B cell (primary cell): Measurements from ENCODE around the gene PXN. TPM values are rescaled to one million over a fixed set of nuclear protein-coding genes. Genes with fewer than 3 reads are reported as not detected.

Source experiments
- ATAC-seq: fragments of 200-7000 bp; cut with Tn5 transposase; one replicate; pipeline ENCODE4 v1.10.0; 2021; ENCODE audit warnings: low read depth, mild to moderate bottlenecking, moderate number of reproducible peaks, moderate library complexity
- CTCF ChIA-PET: fragments of 350-600 bp; sonication (Branson Sonifier 250); formaldehyde crosslinking; loops from one replicate; lab custom pipeline; 2021; ENCODE audit warnings: antibody characterized with exemption, inconsistent platforms; lab: Charles Lee
- POLR2A ChIA-PET: fragments of 350-600 bp; sonication (Branson Sonifier 250); formaldehyde crosslinking; loops from one replicate; lab custom pipeline; 2021; ENCODE audit warnings: antibody characterized with exemption; lab: Charles Lee
- DNase-seq: peaks from one replicate; pipeline ENCODE4 v3.0.0; 2013
- H2AFZ ChIP-seq: 2 replicates; pipeline ENCODE4 v1.6.1; 2012; ENCODE audit warnings: mild to moderate bottlenecking, low read depth, low read length; ENCODE audit not compliant: insufficient read depth, poor library complexity, severe bottlenecking
- H3K27ac ChIP-seq, 2 donors: 1 replicate in 1 of 2; 2 replicates in 1 of 2; pipeline ENCODE4 v1.5.1; 2012 to 2013; ENCODE audit warnings: low read length in 2 of 2, mild to moderate bottlenecking in 2 of 2, moderate library complexity in 1 of 2
- H3K27me3 ChIP-seq, 4 experiments: fragments of 200-600 bp in 1 of 4; sonication (generic) in 1 of 4; replicated peaks in 1 of 4; 1 replicate in 2 of 4; 2 replicates in 2 of 4; pipeline versions ENCODE4 v1.6.1 to v1.7.0; 2013 to 2016; ENCODE audit warnings: low read length in 3 of 4, mild to moderate bottlenecking in 2 of 4, mixed read lengths in 1 of 4, moderate library complexity in 1 of 4; ENCODE audit not compliant: insufficient read depth in 4 of 4, control insufficient read depth in 3 of 4; ENCODE audit errors: control extremely low read depth in 1 of 4
- H3K36me3 ChIP-seq, 2 experiments: replicated peaks in 1 of 2; 1 replicate in 1 of 2; 2 replicates in 1 of 2; pipeline versions ENCODE4 v1.6.1 to v1.7.1; 2013; ENCODE audit warnings: low read length in 1 of 2; ENCODE audit not compliant: insufficient read depth in 2 of 2, control insufficient read depth in 1 of 2; ENCODE audit errors: control extremely low read depth in 1 of 2, extremely low read depth in 1 of 2
- H3K4me1 ChIP-seq, 2 donors: fragments of 200-600 bp in 1 of 2; sonication (generic) in 1 of 2; 1 replicate in 1 of 2; 2 replicates in 1 of 2; pipeline versions ENCODE4 v1.5.1 to v1.6.1; 2013 to 2017; ENCODE audit warnings: low read length in 2 of 2; ENCODE audit not compliant: control insufficient read depth in 2 of 2, insufficient read depth in 2 of 2
- H3K4me2 ChIP-seq: replicated peaks from 2 replicates; pipeline ENCODE3; 2012; ENCODE audit warnings: mild to moderate bottlenecking, low read depth, low read length; ENCODE audit not compliant: poor library complexity, severe bottlenecking
- H3K4me3 ChIP-seq, 5 experiments: fragments of 200-600 bp in 1 of 5; sonication (generic) in 1 of 5; 1 replicate in 3 of 5; 2 replicates in 2 of 5; pipeline versions ENCODE4 v1.5.1 to v1.7.0; 2011 to 2016; ENCODE audit warnings: low read length in 4 of 5, mild to moderate bottlenecking in 4 of 5, low read depth in 2 of 5, control low read depth in 1 of 5, moderate library complexity in 1 of 5; ENCODE audit not compliant: insufficient read depth in 1 of 5; ENCODE audit errors: control extremely low read depth in 1 of 5, extremely low read depth in 1 of 5
- H3K79me2 ChIP-seq: fragments of 200-600 bp; sonication (generic); one replicate; pipeline ENCODE4 v1.6.0; 2016; ENCODE audit warnings: low read length; ENCODE audit not compliant: control insufficient read depth, insufficient read depth
- H3K9ac ChIP-seq: fragments of 200-600 bp; sonication (generic); 2 replicates; pipeline ENCODE4 v1.6.1; 2017; ENCODE audit warnings: mild to moderate bottlenecking, low read length, moderate library complexity
- H3K9me3 ChIP-seq, 3 donors: one replicate each; pipeline versions ENCODE4 v1.6.1 to v1.7.1; 2013; ENCODE audit warnings: low read length in 2 of 3; ENCODE audit not compliant: control insufficient read depth in 2 of 3, insufficient read depth in 1 of 3; ENCODE audit errors: control extremely low read depth in 1 of 3
- H4K20me1 ChIP-seq: 2 replicates; pipeline ENCODE4 v1.6.0; 2012; ENCODE audit warnings: mild to moderate bottlenecking, low read length; ENCODE audit not compliant: insufficient read depth, control insufficient read depth, poor library complexity, severe bottlenecking
- H3K27ac Mint-ChIP-seq: one replicate; pipeline ENCODE4 v1.8.0; 2021; ENCODE audit warnings: mixed read lengths
- H3K27me3 Mint-ChIP-seq: one replicate; pipeline ENCODE4 v1.8.0; 2021; ENCODE audit warnings: mixed read lengths
- H3K4me1 Mint-ChIP-seq: one replicate; pipeline ENCODE4 v1.8.0; 2021; ENCODE audit warnings: mixed read lengths
- H3K4me3 Mint-ChIP-seq: one replicate; pipeline ENCODE4 v1.8.0; 2021; ENCODE audit warnings: mixed read lengths
- H3K9me3 Mint-ChIP-seq: one replicate; pipeline ENCODE4 v1.8.0; 2022; ENCODE audit warnings: mixed read lengths; ENCODE audit not compliant: insufficient read depth
- EZH2 ChIP-seq: IDR thresholded peaks from 2 replicates; pipeline ENCODE4 v1.6.1; 2012; ENCODE audit warnings: borderline replicate concordance, low read depth, mild to moderate bottlenecking, moderate library complexity, low read length; ENCODE audit not compliant: insufficient read depth, poor library complexity, severe bottlenecking
- WGBS: methylation state at CpG from one replicate; pipeline ENCODE4 v1.1.5; 2013; ENCODE audit warnings: missing lambda C conversion rate; ENCODE audit not compliant: insufficient coverage; 5-methylcytosine and 5-hydroxymethylcytosine counted together
- intact Hi-C: fragments of 100-400 bp; cut with micrococcal nuclease; formaldehyde crosslinking; loops from one replicate; pipeline ENCODE4 v1.10.0; 2022
- polyA plus RNA-seq: library from polyadenylated mRNA; depleted of rRNA; stranded (reverse); fragments of >200 nt; gene quantifications from 2 replicates; pipeline ENCODE4 v1.2.3, GENCODE V29; 2012
- total RNA-seq, 2 donors: library from RNA; stranded (reverse); fragments of 120-200 nt in 1 of 2; gene quantifications; 1 replicate in 1 of 2; 2 replicates in 1 of 2; pipeline versions ENCODE4 v1.2.3 to v1.2.4, GENCODE V29; 2013 to 2022
- TF ChIP-seq, protein P1 (sequence below): fragments of 200-600 bp; IDR thresholded peaks from one replicate; pipeline ENCODE4 v1.8.0; 2022; ENCODE audit warnings: antibody characterized with exemption, mild to moderate bottlenecking

PXN gene
- total and polyA plus RNA-seq, 2 donors (not counting 1 experiment from before 2014, with no cell fraction given), result 2.0 to 3.1 TPM

DNA sequence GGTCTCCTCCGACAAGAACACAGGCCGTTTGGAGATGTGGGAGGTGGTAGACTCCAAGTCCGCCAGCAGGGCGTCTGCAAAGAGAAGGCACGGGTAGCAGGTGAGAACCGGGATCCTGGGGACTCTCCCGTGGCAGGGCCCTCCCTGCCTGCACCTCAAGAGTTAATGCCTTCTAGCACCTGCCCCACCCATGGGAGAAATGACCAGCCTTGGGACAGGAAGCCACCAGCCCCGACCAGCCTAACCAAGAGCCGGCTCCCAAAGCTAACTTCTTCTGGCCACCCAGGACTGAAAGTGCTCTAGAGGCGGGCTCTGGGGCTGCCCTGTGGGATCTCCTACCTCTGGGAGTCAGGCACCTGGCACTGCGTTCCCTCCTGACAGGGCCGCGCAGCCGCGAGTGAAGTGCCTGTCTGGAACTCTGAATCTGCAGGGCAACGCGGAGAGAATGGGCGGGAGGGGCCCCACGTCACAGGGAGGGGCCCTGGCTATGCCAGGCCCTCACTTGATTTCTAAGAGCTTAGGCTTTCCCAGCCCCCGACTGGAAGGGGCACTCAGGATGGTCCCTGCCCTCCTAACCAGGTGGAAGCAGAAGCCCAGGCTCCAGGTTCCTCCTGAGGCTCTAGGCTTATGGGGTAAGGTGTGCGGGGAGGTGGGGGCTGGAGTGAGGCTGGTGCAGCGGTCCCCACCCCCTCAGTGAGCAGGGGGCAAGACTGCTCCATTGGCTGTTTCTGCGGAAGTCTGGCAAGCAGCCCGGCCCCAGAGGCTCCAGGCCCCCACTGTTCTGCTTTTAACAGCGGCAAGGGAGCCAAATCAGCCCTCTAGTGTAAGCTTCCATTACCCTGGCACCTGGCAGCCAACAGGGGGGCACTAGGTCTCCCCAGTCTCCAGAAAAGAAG lies 41.0 kb downstream of the PXN start:
- POLR2A ChIA-PET, result interaction anchor here (1.0 kb wide), 1 partner anchor 41 kb away, joined by 4 read pairs; the partner anchor contains the start of gene PXN
- H3K4me1 Mint-ChIP-seq, result peaks cover 29% of the 10 kb centered on the region

More for the DNA sequence above, 41.0 kb downstream of the PXN start:
- Histone ChIP-seq H3K27ac (no peak overlapping the region), H2AFZ (no peak overlapping the region), H3K27me3 (peaks cover 0 to 52% (median 17%) of the 10 kb centered on the region in 4 experiments), H4K20me1 (no peaks in the 10 kb centered on the region), H3K4me2 (peak overlapping the region; percentile 31), H3K36me3 (no peaks in the 10 kb centered on the region), H3K79me2 (peaks cover under 1% of the 10 kb centered on the region), H3K4me1 (peaks cover 36 to 37% of the 10 kb centered on the region in 2 donors), H3K9ac (no peak overlapping the region), H3K9me3 (peaks cover 0 to 8% (median 0%) of the 10 kb centered on the region in 3 donors), H3K4me3 (no peak overlapping the region)
- H3K9me3 Mint-ChIP-seq, result no peaks in the 10 kb centered on the region
- peaks cover 20% of the 10 kb centered on the region for H3K27me3 Mint-ChIP-seq
- ATAC-seq (no peak), DNase-seq (peak; percentile 48)
- no peak for TF ChIP-seq EZH2
- TF ChIP-seq, protein P1, sequence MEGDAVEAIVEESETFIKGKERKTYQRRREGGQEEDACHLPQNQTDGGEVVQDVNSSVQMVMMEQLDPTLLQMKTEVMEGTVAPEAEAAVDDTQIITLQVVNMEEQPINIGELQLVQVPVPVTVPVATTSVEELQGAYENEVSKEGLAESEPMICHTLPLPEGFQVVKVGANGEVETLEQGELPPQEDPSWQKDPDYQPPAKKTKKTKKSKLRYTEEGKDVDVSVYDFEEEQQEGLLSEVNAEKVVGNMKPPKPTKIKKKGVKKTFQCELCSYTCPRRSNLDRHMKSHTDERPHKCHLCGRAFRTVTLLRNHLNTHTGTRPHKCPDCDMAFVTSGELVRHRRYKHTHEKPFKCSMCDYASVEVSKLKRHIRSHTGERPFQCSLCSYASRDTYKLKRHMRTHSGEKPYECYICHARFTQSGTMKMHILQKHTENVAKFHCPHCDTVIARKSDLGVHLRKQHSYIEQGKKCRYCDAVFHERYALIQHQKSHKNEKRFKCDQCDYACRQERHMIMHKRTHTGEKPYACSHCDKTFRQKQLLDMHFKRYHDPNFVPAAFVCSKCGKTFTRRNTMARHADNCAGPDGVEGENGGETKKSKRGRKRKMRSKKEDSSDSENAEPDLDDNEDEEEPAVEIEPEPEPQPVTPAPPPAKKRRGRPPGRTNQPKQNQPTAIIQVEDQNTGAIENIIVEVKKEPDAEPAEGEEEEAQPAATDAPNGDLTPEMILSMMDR, result no peak
- WGBS, result 18% methylated on average over 21 of the region's 25 CpGs
- H3K27ac Mint-ChIP-seq, result no peak overlapping the region
- CTCF ChIA-PET, result interaction anchor here (1.5 to 11.5 kb wide), 3 partner anchors 24 to 41 kb away, joined by 10 to 313 read pairs (median 54); partner anchors contain the start of genes PXN and RPLP0
- H3K4me3 Mint-ChIP-seq, result no peak overlapping the region
- intact Hi-C loops, result no loop called here
